Activated CD8-positive, alpha-beta memory T cell treated with anti-CD3 and anti-CD28 coated beads for 1 hour (primary cell): ENCODE results near the gene SGTA.

Experiments used
- DNase-seq, 2 donors: peaks; one replicate each; pipeline ENCODE4 v3.0.0-alpha.2; 2020; ENCODE audit warnings: low read depth in 1 of 2; ENCODE audit errors: extremely low read depth in 1 of 2

SGTA gene

GRCh38 chr19:2774083-2774679 is 8.9 kb downstream of the SGTA start:
- DNase-seq = no peak

GRCh38 chr19:2771786-2772674 is 11.0 kb downstream of the SGTA start:
- DNase-seq = no peak

DNA sequence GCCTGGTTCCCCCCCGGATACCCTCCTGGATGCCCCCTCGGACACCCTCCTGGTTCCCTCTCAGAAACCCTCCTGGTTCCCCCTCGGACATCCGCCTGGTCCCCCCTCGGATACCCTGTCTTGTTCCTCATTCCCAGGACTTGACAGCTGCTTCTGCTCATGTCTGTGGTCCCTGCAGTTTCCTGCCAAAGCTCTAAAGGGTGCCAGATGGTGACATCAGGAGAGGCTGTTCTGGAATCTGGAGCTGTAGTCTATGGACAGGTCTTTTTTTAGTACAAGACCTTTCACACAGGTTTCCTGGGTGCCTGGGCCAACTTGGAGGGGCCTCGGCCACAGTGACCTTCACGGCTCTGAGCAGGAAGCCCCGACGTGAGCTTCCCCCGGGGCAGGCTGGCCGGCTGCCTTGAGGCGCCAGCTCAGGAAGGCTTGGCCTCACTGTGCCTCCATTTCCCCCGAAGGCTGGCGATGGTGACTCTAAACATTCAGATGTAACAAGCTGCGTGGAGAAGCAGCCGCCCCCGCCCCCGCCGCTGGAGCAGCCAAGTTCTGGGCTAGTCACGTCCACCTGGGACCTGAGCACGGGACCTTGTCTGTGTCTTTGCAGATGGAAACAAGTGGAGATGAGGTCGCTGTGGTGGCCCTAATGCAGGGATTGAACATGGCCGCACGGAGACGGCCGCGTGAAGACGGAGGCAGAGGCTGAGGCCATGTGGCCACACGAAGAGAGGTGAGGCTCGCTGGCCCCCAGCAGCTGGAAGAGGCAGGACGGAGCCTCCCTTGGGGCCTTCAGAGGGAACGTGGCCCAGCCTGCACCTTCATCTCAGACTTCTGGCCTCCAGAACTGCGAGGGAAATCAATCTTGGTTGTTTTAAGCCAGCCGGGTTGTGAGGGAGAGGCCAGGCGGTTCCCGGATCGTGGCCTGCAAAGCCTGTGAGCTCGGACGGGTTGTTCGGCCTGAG is 12.7 kb downstream of the SGTA start:
- DNase-seq = no peak

GRCh38 chr19:2769218-2769617 is 13.9 kb downstream of the SGTA start:
- DNase-seq = no peak

- DNase-seq = no peak
Measured at GRCh38 chr19:2768365-2769132, 14.5 kb downstream of the SGTA start.

DNA sequence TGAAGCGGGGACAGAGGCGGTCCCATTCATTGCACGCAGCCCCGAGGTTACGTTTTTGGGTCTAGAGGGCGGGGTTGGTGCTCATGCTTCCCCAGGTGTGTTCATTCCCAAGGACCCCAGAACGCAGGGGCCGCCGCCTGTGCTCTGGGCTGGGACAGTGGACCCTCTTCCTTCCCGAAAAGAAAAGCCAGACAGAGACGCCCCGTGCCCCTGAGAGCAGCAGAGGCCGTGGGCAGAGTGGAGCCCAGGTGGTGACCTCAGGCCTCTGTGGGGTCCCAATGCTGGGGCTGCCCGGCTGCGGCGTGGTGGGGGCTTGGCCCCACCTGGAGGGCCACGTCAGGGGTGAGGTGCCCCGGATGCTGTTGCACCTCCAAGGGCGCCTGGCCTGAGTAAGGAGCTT is 15.4 kb downstream of the SGTA start:
- no peak for DNase-seq

GRCh38 chr19:2766594-2767372 is 16.3 kb downstream of the SGTA start:
- no peak for DNase-seq

DNA sequence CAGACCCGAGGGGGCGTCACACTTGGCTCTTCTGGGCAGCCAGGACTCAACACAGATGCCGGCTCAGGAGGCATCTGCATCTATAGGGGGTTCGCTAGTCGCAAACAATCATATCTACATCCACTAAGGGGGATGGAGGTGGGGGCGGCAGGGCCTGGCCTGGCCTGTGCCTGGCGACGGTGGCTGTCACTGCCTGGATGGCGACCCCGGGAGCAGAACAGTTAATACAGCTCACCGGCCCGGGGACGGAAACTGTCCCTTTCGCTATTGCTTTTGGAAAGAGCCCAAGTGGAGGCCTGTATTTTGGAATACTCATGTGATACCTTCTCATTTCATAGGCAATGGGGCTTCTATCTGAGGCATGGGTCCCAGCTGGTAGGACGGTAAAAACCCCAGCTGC is 17.7 kb downstream of the SGTA start:
- DNase-seq = no peak

GRCh38 chr19:2764945-2765344 is 18.1 kb downstream of the SGTA start:
- no peak for DNase-seq

- no peak for DNase-seq
Measured at GRCh38 chr19:2763687-2764086, 19.4 kb downstream of the SGTA start.

DNA sequence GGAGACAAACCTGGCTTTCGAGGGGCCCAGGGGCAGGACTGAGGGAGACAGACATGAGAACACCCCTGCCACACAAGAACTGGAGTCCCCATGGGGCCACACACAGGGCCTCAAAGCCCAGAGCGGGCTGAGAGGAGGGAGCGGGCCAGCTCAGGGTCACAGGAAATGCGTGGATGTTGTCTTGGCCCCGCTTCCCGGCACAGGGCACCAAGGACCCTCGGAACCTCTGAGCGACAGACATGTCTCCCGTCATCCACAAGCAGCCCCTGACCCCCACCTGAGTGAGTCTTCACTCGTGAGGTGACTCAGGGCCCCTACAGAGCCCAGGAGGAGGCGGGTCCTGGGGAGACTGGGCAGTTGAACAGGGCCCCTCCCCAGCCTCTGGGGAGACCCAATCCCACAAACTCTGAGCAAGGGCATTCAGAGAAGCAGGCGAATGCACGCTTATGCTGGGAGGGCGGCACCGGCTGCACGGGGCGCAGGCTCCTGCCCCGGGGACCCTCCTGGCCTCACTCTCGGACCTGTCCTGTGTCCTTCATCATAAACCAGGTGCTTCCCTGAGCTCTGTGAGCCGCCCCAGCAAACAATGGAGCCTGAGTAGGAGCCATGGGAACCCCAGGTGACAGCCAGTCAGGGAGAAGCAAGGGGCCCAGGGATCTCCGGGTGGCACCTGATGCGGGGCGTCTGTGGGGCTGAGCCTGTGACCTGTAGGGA is 20.1 kb downstream of the SGTA start:
- DNase-seq = no peak

- no peak for DNase-seq
Measured at GRCh38 chr19:2761876-2762782, 20.9 kb downstream of the SGTA start.

- DNase-seq = no peak
Measured at GRCh38 chr19:2761309-2761677, 21.8 kb downstream of the SGTA start.

- no peak for DNase-seq
Measured at GRCh38 chr19:2759965-2760364, 23.1 kb downstream of the SGTA start.

DNA sequence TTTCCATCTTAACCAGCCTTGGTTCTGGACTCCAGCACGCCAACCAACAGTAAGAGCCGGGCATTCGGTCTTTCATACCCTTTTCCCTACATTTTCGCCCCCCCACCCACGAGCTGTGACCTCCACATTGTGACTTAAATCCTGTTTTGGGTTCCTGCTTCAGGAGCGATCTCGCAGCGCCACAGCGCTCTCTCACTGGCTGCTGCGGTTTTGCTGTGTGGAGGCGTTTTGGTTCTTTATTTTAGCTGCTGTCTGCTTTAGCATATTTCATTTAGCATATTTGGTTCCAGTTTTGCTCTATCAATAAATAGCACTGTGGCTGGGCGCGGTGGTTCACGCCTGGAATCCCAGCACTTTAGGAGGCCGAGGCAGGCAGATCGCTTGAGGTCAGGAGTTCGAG is 23.7 kb downstream of the SGTA start:
- no peak for DNase-seq

GRCh38 chr19:2758601-2759313 is 24.3 kb downstream of the SGTA start:
- DNase-seq = no peak
